ENCODE data around the gene ETDA.
"Not testable (repeated sequence)": the region's sequence is repeated elsewhere in the genome, so short reads cannot be mapped to it uniquely, and the experiment has no call there.

Gene ETDA

GRCh38 chrX:135252011-135252518 is at the start of gene ETDA:
ETDA (plus strand) TSS chrX:135252061; CDS start chrX:135253277, 1,216 bp downstream.
- DNase-seq, result not testable (repeated sequence)

GRCh38 chrX:135206427-135206826 is 45.4 kb upstream of the ETDA start:
- not testable (repeated sequence) for DNase-seq

GRCh38 chrX:135213200-135213844 is 38.5 kb upstream of the ETDA start:
- no peak for DNase-seq

GRCh38 chrX:135245989-135246388 is 5.9 kb upstream of the ETDA start:
- DNase-seq, result not testable (repeated sequence)

- DNase-seq, result not testable (repeated sequence)
Measured at GRCh38 chrX:135256087-135256684, 4.3 kb downstream of the ETDA start.

GRCh38 chrX:135256923-135257322 is 5.1 kb downstream of the ETDA start:
- DNase-seq, result no peak

GRCh38 chrX:135257469-135257868 is 5.6 kb downstream of the ETDA start:
- DNase-seq, result no peak

- not testable (repeated sequence) for DNase-seq
Measured at GRCh38 chrX:135260976-135261375, 9.1 kb downstream of the ETDA start.

- not testable (repeated sequence) for DNase-seq
Measured at GRCh38 chrX:135263376-135263775, 11.5 kb downstream of the ETDA start.

- DNase-seq, result no peak
Measured at GRCh38 chrX:135264206-135264605, 12.3 kb downstream of the ETDA start.

- no peak for DNase-seq
Measured at GRCh38 chrX:135273162-135273561, 21.3 kb downstream of the ETDA start.

GRCh38 chrX:135275973-135276372 is 24.1 kb downstream of the ETDA start:
- no peak for DNase-seq

GRCh38 chrX:135287266-135287823 is 35.5 kb downstream of the ETDA start:
- DNase-seq, result no peak

GRCh38 chrX:135295238-135295943 is 43.5 kb downstream of the ETDA start:
- no peak for DNase-seq

- DNase-seq, result no peak
Measured at GRCh38 chrX:135295944-135296305, 44.1 kb downstream of the ETDA start.

GRCh38 chrX:135302269-135302873 is 50.5 kb downstream of the ETDA start:
- DNase-seq, result no peak
